ENCODE results near the gene ISG15. TPM values are rescaled to one million over a fixed set of nuclear protein-coding genes. Genes with fewer than 3 reads are reported as not detected.
A peak's percentile ranks its signal among the peaks of the same experiment; 100 is the strongest.

ISG15 gene
- total RNA-seq, 5 donors from 2014 or later (not counting 1 experiment from before 2014, with no cell fraction given): 29.1 to 69.8 (median 48.5) TPM

GRCh38 chr1:1035291-1035943 is 22.1 kb downstream of the ISG15 start:
- ATAC-seq (replicated peaks in 1 of 4): no peak
- WGBS (ENCODE audit: insufficient coverage): 85% methylated on average over 16 of the region's 19 CpGs
- Mint-ChIP-seq H3K27ac (no peak overlapping the region), H3K9me3 (no peaks in the 10 kb centered on the region), H3K4me3 (peak overlapping the region in 1 of 3 donors; percentile 3), H3K4me1 (peaks cover 14 to 29% (median 23%) of the 10 kb centered on the region in 3 donors), H3K27me3 (peaks cover 16 to 30% of the 10 kb centered on the region in 2 donors), H3K36me3 (no peaks in the 10 kb centered on the region)
- peaks cover 0 to 88% of the 10 kb centered on the region in 2 experiments for H3K27me3 ChIP-seq (replicated peaks in 1 of 2; ENCODE audit: control insufficient read depth in 2 of 2, extremely low read depth in 1 of 2, insufficient read depth in 2 of 2, low read length in 1 of 2)
- no peaks in the 10 kb centered on the region for H3K9me3 ChIP-seq
- ChIA-PET POLR2A (no interaction called here), CTCF (no interaction called here)
- H3K4me1 ChIP-seq (ENCODE audit: control insufficient read depth in 1 of 2, extremely low read depth in 1 of 2, insufficient read depth in 2 of 2, low read length in 2 of 2): peaks cover 0 to 40% of the 10 kb centered on the region in 2 experiments
- H3K4me3 ChIP-seq (ENCODE audit: control insufficient read depth in 1 of 2, extremely low read depth in 1 of 2, low read length in 1 of 2): no peak overlapping the region
- H3K36me3 ChIP-seq (ENCODE audit: control insufficient read depth in 2 of 2, extremely low read depth in 1 of 2, insufficient read depth in 1 of 2, low read length in 1 of 2): no peaks in the 10 kb centered on the region
- no peak for DNase-seq
- no peak overlapping the region for H3K27ac ChIP-seq (ENCODE audit: low read length)

DNA sequence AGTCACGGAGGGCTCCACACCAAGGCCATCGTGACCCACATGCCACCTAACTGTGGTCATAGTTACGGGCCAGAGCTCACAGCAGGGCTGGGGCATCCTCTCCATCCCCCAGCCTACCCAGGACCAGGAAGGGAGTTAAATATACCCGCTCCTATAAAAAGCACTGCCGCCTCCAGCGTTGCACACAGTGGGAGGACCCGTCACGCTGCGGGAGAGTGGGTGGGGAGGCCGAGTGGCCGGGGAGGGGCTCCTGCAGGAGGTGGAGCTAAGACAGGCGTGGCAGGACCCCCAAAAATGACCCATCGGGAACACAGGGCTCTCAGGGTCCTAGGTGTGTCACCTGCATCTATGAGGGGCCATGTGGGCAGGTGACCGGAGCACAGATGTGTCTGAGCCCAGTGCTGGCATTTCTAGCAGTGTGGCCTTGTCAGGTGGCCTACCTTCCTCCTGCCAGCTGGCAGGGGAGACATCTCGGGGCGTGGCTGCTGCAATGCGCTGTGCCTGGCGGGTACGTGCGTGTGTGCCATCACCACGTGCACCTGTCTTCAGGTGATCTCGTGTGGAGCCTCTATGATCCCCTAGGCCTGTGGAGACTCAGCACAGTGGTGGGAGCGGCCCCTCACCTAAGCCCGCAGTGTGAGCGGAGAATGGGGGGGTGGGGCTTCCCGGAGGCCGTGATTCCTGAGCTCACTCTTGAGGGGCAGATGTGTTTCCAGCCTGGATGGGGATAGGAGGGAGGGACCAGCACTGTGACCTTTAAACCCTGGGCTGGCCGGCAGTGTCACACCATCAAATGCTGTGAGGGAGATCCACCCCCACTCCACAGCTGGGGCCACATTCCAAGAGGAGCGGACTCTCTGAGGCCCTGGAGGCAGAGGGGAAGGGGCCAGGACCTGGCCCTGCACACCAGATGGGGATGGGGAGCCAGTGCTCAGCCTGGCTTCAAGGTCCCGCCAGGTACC is 24.4 kb downstream of the ISG15 start:
- Mint-ChIP-seq H3K27me3 (peaks cover 10 to 22% of the 10 kb centered on the region in 2 donors), H3K27ac (no peak overlapping the region), H3K36me3 (no peaks in the 10 kb centered on the region), H3K4me1 (peaks cover 11 to 22% (median 16%) of the 10 kb centered on the region in 3 donors), H3K4me3 (no peak overlapping the region), H3K9me3 (no peaks in the 10 kb centered on the region)
- Histone ChIP-seq H3K4me1 (ENCODE audit: control insufficient read depth in 1 of 2, extremely low read depth in 1 of 2, insufficient read depth in 2 of 2, low read length in 2 of 2) (peaks cover 0 to 37% of the 10 kb centered on the region in 2 experiments), H3K4me3 (ENCODE audit: control insufficient read depth in 1 of 2, extremely low read depth in 1 of 2, low read length in 1 of 2) (no peak overlapping the region), H3K9me3 (no peaks in the 10 kb centered on the region), H3K27ac (ENCODE audit: low read length) (no peak overlapping the region), H3K36me3 (ENCODE audit: control insufficient read depth in 2 of 2, extremely low read depth in 1 of 2, insufficient read depth in 1 of 2, low read length in 1 of 2) (no peaks in the 10 kb centered on the region), H3K27me3 (replicated peaks in 1 of 2; ENCODE audit: control insufficient read depth in 2 of 2, extremely low read depth in 1 of 2, insufficient read depth in 2 of 2, low read length in 1 of 2) (peaks cover 0 to 69% of the 10 kb centered on the region in 2 experiments)
- CTCF ChIA-PET: no interaction called here
- 81% methylated on average over 19 of the region's 30 CpGs for WGBS (ENCODE audit: insufficient coverage)
- POLR2A ChIA-PET: no interaction called here
- DNase-seq: no peak
- ATAC-seq (replicated peaks in 1 of 4): no peak

- ChIA-PET POLR2A (no interaction called here), CTCF (no interaction called here)
- no peak overlapping the region for H3K4me3 ChIP-seq (ENCODE audit: control insufficient read depth in 1 of 2, extremely low read depth in 1 of 2, low read length in 1 of 2)
- Mint-ChIP-seq H3K4me1 (peaks cover 11 to 21% (median 16%) of the 10 kb centered on the region in 3 donors), H3K4me3 (peak overlapping the region in 2 of 3 donors; percentile 47 to 77), H3K27me3 (peaks cover 10 to 22% of the 10 kb centered on the region in 2 donors), H3K27ac (no peak overlapping the region), H3K36me3 (no peaks in the 10 kb centered on the region), H3K9me3 (no peaks in the 10 kb centered on the region)
- H3K27me3 ChIP-seq (replicated peaks in 1 of 2; ENCODE audit: control insufficient read depth in 2 of 2, extremely low read depth in 1 of 2, insufficient read depth in 2 of 2, low read length in 1 of 2): peaks cover 0 to 64% of the 10 kb centered on the region in 2 experiments
- no peak for DNase-seq
- 90% methylated on average over 2 of the region's 6 CpGs for WGBS (ENCODE audit: insufficient coverage)
- no peak for ATAC-seq (replicated peaks in 1 of 4)
- no peaks in the 10 kb centered on the region for H3K36me3 ChIP-seq (ENCODE audit: control insufficient read depth in 2 of 2, extremely low read depth in 1 of 2, insufficient read depth in 1 of 2, low read length in 1 of 2)
- H3K27ac ChIP-seq (ENCODE audit: low read length): no peak overlapping the region
- H3K9me3 ChIP-seq: no peaks in the 10 kb centered on the region
- H3K4me1 ChIP-seq (ENCODE audit: control insufficient read depth in 1 of 2, extremely low read depth in 1 of 2, insufficient read depth in 2 of 2, low read length in 2 of 2): peaks cover 0 to 31% of the 10 kb centered on the region in 2 experiments
These were observed 25.4 kb downstream of the ISG15 start for GRCh38 chr1:1038694-1039093.

DNA sequence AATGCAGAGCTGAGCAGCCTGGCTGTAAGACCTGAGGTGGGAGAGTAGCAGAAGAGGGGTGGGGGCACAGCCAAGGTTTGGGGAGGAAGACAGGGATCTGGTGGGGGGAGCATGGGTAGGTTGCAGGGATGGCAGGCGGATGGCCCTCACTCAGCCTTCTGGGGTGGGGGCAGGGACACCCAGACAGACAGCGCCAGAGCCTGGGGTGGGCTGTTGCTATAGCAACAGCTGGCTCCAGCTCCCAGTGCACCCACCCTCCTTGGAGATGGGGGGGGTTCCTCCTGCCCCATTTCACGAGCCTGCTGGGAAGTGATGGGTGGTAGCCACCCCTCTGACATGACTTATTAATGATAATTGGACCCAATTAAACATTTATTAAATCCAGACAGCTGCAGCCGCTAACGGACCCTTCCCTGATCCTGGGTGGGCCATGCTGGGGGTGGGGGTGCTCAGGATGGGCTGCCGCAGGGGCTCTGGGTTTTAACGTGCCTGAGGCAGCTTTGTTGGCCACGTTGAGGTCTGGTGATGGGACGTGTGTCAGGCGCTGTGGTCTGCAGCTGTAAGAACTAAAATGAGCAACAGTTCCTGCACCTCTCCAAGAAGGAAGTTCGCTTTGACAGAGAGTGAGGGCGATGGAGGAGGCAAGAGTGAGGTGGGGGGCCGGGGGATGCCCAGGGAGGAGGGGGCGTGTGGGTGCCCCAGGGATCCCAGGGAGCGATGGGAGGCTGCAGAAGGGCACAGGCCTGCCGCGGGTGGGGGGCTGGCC is 26.0 kb downstream of the ISG15 start:
- Histone ChIP-seq H3K36me3 (ENCODE audit: control insufficient read depth in 2 of 2, extremely low read depth in 1 of 2, insufficient read depth in 1 of 2, low read length in 1 of 2) (no peaks in the 10 kb centered on the region), H3K4me3 (ENCODE audit: control insufficient read depth in 1 of 2, extremely low read depth in 1 of 2, low read length in 1 of 2) (no peak overlapping the region), H3K9me3 (no peaks in the 10 kb centered on the region), H3K27me3 (replicated peaks in 1 of 2; ENCODE audit: control insufficient read depth in 2 of 2, extremely low read depth in 1 of 2, insufficient read depth in 2 of 2, low read length in 1 of 2) (peaks cover 0 to 58% of the 10 kb centered on the region in 2 experiments), H3K27ac (ENCODE audit: low read length) (no peak overlapping the region), H3K4me1 (ENCODE audit: control insufficient read depth in 1 of 2, extremely low read depth in 1 of 2, insufficient read depth in 2 of 2, low read length in 2 of 2) (peaks cover 0 to 25% of the 10 kb centered on the region in 2 experiments)
- ChIA-PET POLR2A (no interaction called here), CTCF (no interaction called here)
- H3K36me3 Mint-ChIP-seq: no peaks in the 10 kb centered on the region
- no peaks in the 10 kb centered on the region for H3K9me3 Mint-ChIP-seq
- DNase-seq (peak in 1 of 35 experiments; percentile 26), ATAC-seq (replicated peaks in 1 of 4) (no peak)
- H3K4me1 Mint-ChIP-seq: peaks cover 11 to 21% (median 16%) of the 10 kb centered on the region in 3 donors
- H3K27ac Mint-ChIP-seq: no peak overlapping the region
- H3K27me3 Mint-ChIP-seq: peaks cover 10 to 21% of the 10 kb centered on the region in 2 donors
- H3K4me3 Mint-ChIP-seq: peak overlapping the region; percentile 57 to 77 (median 66)
- 13% methylated on average over 10 of the region's 17 CpGs for WGBS (ENCODE audit: insufficient coverage)

DNA sequence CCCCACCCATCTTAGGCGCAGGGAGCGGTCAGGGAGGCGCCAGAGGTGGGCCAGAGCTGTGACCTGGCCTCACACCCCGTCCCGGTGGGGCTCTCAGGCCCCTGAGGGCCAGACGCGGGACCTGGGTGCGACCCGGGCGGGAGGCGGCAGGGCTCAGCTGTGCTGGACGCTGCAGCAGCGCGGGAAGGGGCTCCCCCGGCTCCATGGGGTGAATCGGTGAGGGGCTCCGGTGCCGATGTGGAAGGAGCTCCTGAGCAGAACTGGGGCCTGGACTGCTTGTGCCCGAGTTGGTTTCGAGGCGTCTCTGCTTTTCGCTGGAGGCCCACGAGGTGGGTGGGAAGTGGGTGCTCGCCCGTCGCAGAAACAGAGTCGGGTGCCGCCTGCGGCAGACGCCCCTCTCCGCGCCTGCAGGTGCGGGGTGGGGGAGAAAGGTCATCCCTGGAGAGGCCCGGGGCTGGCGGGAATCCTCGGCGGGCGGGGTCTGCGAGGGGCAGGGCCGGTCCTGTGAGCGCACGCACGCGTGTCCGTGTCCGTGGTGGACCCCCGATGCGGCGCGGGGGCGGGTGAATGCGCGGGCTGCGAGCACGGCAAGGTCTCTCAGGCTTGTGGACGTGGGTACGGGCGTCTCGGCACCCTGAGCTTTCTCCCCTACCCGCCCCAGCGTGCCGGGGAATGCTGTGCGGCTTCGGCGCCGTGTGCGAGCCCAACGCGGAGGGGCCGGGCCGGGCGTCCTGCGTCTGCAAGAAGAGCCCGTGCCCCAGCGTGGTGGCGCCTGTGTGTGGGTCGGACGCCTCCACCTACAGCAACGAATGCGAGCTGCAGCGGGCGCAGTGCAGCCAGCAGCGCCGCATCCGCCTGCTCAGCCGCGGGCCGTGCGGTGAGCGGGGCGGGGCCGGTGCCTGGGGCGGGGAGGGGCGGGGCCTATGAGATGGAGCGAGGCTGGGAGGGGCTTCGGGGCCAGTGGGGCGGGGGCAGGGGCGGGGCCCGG is 27.0 kb downstream of the ISG15 start:
- CTCF ChIA-PET: interaction anchor here in 1 of 2 donors (0.7 to 1.2 kb wide), 3 partner anchors 26 to 56 kb away, joined by 4 read pairs; no protein-coding TSS in a partner anchor
- Mint-ChIP-seq H3K27me3 (peaks cover 10 to 17% of the 10 kb centered on the region in 2 donors), H3K4me3 (peak overlapping the region; percentile 57 to 77 (median 66)), H3K9me3 (no peaks in the 10 kb centered on the region), H3K36me3 (no peaks in the 10 kb centered on the region), H3K27ac (no peak overlapping the region), H3K4me1 (peaks cover 11 to 20% (median 16%) of the 10 kb centered on the region in 3 donors)
- DNase-seq: peak; percentile 60 to 92 (median 80)
- Histone ChIP-seq H3K4me1 (ENCODE audit: control insufficient read depth in 1 of 2, extremely low read depth in 1 of 2, insufficient read depth in 2 of 2, low read length in 2 of 2) (peaks cover 0 to 21% of the 10 kb centered on the region in 2 experiments), H3K4me3 (ENCODE audit: control insufficient read depth in 1 of 2, extremely low read depth in 1 of 2, low read length in 1 of 2) (peak overlapping the region; percentile 26 to 36), H3K9me3 (no peaks in the 10 kb centered on the region), H3K27me3 (replicated peaks in 1 of 2; ENCODE audit: control insufficient read depth in 2 of 2, extremely low read depth in 1 of 2, insufficient read depth in 2 of 2, low read length in 1 of 2) (peaks cover 0 to 48% of the 10 kb centered on the region in 2 experiments), H3K36me3 (ENCODE audit: control insufficient read depth in 2 of 2, extremely low read depth in 1 of 2, insufficient read depth in 1 of 2, low read length in 1 of 2) (no peaks in the 10 kb centered on the region), H3K27ac (ENCODE audit: low read length) (no peak overlapping the region)
- 2% methylated on average over 83 of the region's 99 CpGs for WGBS (ENCODE audit: insufficient coverage)
- POLR2A ChIA-PET: interaction anchor here (0.6 kb wide), 2 partner anchors 20 to 175 kb away, joined by 3 to 4 read pairs; partner anchors contain the start of gene AGRN (in 1 of the 2)
- peak; percentile 91 to 92 (median 92) for ATAC-seq (replicated peaks in 1 of 4)

All from T-cell (primary cell).